GDM1 (cell line): ENCODE measurements around the gene VASH1.

Experiments used
- DNase-seq: peaks from one replicate; lab custom pipeline; 2025; lab: John Stamatoyannopoulos, UW

Gene VASH1

DNA sequence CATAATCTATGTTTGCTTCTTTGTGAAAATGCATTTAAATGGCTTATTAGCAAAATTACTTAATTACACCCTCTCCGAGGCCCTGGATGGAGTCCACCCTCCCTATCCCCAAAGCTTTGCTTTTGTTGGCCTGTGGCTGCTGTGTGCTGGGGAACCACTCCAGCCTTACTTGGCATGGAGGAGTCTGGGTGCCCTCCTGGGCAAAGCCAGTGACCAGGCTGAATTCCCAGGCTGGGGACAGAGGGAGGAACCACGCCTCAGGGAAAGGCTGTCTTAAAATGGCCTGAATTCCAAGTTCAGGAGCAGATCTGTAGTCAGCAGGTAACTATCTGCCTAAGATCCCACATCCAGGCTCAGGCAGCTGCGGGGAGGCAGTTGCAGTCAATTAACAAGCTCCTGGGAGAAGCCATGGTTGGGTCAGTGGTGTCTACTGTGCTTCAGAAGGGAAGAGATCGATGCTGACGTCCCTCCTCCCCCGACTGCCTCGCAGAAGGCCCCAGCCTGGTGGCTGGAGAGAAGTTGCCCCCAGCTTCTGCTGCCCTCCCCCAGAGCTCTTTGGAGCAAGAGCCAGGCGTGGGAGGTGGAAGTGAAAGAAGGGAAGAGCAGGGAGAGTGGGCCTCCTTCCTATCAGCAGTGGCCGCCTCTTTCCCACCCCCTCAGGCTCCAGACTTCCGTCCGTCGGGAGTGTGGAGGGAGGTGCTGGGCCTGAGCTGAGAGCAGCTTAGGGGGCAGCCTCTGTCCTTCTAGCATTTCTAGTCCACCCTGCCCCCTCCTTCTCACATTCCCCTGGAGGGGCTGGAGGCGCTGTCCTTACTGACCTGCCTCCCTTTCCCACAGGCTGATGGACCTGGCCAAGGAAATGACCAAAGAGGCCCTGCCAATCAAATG lies 11.3 kb downstream of the VASH1 start:
- DNase-seq: peak; percentile 60

- DNase-seq: peak; percentile 74
These were observed 12.1 kb downstream of the VASH1 start for GRCh38 chr14:76773188-76773885.

- no peak for DNase-seq
These were observed 12.9 kb downstream of the VASH1 start for GRCh38 chr14:76773956-76774820.

DNA sequence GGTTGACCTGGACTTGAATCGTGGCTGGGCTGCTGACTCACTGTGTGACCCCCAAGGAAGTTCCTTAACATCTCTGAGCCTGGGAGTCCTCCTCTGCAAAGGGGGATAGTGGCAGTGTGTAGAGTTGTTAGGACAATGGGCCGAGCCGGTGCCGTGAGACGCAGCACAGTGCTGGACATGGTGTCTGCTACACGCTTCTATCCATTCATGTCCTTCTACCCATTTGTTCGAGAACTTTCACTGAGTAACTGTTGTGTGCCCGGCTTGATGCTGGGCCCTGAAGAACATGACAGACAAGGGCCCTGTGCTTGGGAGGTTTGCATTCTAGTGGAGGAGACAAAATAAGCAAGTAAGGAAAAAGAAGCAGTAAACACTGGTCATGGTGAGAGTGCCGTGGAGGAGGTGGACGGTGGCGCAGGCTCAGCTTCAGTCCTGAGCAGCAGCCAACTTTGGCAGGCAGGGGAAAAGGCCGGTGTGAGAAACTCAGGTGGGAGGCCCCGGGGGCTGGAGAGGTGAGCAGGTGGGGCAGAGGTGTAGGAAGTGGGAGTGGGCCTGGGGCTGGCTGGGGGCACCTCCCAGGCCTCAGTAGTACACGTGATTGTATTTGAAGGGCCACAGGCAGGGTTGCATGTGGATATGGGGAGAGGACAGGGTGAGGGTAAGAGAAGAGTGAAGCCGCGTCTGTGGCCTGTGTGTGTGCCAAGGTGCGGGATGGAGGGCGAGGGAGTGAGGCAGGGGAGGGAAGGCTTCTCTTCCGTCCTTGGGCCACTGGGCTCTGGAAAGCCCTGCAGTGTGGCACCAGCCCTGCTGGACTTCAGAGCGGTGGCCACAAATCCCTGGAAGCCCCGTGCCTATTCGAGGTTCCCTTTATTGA lies 13.8 kb downstream of the VASH1 start:
- DNase-seq: no peak

- DNase-seq: no peak
These were observed 14.6 kb downstream of the VASH1 start for GRCh38 chr14:76775695-76776427.

DNA sequence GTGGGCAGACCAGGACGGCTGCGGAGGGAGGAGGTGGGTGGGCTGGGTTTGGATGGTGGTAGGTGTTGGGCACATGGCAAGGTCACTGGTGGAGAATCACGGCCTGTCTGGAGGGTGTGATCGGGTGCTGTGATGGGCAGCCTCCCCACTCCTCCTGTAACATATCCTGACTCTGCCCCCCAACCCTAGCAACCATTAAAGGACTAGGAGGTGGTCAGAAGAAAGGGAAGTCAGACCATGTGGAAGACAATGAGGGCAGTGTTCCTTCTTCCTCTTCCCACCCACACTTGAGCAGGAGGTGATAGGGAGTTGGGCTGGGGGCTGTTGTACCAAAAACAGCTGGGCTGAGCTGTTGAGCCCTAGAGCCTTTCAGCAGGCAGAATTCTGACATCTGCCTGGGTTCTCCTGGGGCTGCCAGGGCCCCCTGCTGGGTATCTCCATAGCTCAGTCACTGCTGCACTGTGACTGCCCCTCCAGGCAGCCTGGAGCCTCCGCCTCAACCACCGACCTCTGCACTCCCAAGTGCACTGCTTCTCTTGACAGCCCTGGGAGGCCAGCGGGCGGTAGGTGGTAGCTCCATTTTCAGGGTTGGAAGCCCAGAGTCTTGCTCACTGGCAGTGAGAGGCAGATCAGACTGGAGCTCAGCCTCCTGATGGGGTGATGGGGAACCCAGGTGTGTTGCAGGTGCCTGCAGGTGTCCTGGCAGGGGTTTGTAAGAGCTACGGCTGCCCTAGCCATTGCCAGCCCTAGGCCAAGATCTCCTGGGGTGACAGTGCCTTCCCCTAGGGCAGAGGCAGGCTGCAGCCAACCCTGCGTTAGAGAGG lies 15.4 kb downstream of the VASH1 start:
- DNase-seq: peak; percentile 28

DNA sequence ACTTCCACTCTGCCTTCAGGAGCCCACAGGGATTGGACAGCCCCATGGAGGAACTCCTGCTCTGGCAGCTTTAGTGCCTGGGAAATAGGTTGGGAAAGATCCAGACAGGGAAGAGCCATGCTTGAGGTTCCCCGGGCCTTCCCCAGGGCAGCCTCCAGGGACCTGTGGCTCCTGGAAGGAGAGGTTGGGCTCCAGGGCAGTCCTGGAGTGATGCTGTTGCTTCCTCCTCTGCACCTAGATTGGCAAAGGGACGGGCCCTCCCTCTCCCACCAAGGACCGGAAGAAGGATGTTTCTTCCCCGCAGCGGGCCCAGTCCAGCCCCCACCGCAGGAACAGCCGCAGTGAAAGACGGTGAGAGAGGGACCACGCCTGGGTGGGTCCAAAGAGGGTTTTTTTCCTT lies 16.5 kb downstream of the VASH1 start:
- DNase-seq: no peak

DNA sequence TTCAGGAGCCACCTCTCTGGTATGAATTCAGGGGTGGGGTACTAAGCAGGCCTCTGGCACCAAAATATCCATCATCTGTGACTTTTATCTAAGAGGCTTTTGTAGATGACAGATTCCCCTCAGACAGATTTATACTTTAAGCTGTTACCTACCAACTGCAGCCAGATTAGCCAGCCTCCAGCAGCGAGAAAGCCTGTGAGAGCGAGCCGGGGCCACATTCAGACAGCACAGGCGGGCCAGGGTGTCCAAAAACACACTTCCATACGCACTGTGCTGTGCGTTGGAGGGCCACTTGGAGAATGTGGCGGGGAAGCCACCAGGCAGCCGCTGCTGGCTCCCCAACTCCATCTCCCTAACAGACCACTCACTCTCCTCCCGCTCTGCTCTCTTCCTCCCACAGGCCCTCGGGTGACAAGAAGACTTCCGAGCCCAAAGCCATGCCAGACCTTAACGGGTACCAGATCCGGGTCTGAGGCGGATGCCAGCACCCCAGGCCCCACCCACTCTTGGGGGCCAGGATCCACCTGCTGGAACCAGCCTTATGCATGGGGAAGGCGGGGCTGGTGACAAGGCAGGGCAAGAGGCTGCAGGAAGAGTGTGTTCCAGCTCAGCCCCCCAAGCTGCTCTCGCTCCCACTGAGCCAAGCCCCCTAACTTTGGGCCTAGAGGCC lies 17.4 kb downstream of the VASH1 start:
- DNase-seq: no peak

GRCh38 chr14:76779221-76780057 lies 18.2 kb downstream of the VASH1 start:
- no peak for DNase-seq

DNA sequence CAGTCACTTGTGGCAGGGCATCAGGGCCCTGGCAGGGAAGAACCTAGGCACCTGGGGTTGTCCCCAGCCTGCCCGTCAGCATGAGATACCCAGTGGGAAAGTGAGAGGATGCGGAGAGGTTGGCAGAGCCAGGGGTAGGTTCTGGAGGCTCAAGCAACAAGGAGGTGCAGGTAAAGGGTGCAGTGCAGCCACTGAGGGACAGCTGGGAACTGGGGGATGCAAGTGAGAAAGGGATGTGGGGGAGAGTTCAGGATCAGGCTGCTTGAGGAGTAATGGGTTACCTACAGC lies 18.7 kb downstream of the VASH1 start:
- DNase-seq: no peak

DNA sequence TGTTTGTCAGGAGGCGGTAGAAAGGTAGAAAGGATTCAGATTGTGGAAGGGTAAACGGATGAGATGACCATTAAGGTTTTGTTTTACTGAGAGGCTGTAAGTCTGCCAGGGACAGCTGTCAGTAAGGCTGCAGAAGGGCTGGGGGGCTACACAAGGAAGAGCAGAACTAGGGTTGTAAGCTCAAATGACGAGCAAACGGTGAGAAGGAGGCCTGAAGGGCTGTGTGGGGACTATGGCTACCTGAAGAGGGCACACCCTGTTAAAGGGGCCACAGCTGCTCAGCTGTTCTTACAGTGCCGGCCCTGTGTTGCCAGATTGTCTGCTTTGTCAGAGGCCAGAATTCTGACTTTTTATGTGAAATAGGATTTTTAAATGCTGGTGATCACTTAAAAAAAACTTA lies 19.1 kb downstream of the VASH1 start:
- no peak for DNase-seq

- no peak for DNase-seq
These were observed 19.8 kb downstream of the VASH1 start for GRCh38 chr14:76780875-76781647.

DNA sequence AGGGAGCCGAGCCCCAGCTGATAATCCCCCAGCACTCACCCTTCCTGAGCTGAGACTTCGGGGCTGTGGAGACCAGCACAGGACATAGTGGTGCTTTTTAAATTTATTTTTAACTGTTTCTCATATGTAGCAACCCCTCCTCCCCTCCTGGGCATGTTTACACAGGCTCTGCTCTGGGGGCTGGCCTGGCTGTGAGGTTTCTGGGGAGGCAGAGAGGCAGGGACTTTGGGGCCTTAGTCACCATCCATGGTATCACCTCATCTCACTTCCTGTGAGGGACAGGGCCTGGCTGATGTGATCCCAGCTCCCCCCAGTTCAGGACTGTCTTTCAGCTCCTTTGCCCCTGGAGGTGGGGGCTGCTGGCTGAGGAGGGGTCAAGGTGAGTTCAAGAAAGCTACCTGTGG lies 20.4 kb downstream of the VASH1 start:
- DNase-seq: no peak

GRCh38 chr14:76782115-76782884 lies 21.0 kb downstream of the VASH1 start:
- DNase-seq: no peak

DNA sequence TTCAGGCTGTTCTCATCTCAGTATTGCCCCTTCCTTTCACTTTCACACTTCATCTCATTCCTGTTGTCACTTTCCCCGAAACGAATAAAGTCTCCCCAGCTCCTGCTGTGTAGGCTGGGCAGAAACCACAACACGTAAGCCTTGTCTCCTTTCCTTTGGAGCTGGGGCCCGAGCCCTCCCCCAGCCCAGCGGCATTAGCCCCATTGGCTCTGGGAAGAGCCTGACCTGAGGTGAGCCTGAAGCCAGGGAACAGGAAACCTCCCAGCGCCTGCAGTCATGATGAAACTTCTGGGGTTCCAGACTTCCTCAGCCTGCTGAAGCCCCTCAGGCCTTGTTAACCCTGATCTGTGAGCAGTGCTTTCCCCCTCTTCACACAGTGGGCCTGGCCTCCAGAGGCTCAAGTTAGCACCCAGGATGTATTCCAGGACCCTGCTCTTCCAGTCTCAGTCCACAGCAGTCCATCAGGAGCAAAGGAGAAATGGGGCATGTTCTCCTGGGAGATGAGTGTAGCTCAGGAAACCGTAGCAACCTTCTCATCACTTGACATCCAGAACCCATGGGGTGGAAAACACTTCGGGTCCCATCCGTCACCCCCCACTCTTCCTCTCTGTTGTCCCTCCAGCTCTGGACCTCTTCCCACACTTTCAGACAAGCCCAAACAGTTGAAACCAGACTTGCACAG lies 21.8 kb downstream of the VASH1 start:
- peak; percentile 36 for DNase-seq

DNA sequence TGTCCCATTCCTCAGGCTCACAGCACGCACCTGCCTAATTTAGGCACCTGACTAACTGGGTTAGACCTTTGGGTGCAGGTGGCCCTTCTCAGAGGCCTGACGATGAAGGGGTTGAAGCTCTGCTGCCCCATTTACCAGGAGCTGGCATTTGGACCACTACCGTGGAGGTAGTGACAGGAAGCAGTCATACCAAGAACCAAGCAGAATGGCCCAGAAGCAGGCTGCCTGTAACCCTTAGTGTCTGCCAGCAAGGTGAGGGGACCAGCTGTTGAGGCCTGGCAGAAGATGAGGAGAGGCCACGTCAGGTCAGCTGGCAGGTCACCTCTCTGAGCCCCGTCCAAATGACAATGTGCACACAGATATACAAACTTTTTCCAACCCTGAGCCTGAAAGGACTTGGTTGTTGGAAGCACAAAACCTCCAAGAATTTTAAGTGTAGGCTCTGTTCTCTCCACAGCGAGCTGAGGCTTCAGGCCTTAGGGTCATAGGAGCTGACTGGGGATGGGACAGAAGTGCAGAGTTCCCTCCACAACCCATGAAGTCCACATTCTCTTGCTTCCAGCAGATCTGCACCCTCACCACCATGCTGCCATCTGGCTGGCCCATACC lies 23.1 kb downstream of the VASH1 start:
- DNase-seq: no peak
